Activated T-helper 2 cell treated with anti-CD3 and anti-CD28 coated beads, Interferon-gamma antibody, Interleukin-2, Interleukin-4, amounts not matched to agents 10 μg/mL and 5 μg/mL and 100 μg/mL, durations not matched to agents 14 hours and 24 hours and 36 hours (primary cell): ENCODE results near the gene SIL1. TPM values are rescaled to one million over a fixed set of nuclear protein-coding genes. Genes with fewer than 3 reads are reported as not detected.

Experiments
- DNase-seq: peaks from one replicate; pipeline ENCODE4 v3.0.0; 2021; ENCODE audit warnings: low spot score
- H3K27ac Mint-ChIP-seq: one replicate; pipeline ENCODE4 v1.8.0; 2021; ENCODE audit warnings: mixed read lengths
- H3K27me3 Mint-ChIP-seq: one replicate; pipeline ENCODE4 v1.8.0; 2021; ENCODE audit warnings: low read depth, mixed read lengths
- H3K36me3 Mint-ChIP-seq: one replicate; pipeline ENCODE4 v1.8.0; 2021; ENCODE audit warnings: low read depth, mixed read lengths
- H3K4me1 Mint-ChIP-seq: one replicate; pipeline ENCODE4 v1.8.0; 2021; ENCODE audit warnings: low read depth, mixed read lengths
- H3K4me3 Mint-ChIP-seq: one replicate; pipeline ENCODE4 v1.8.0; 2021; ENCODE audit warnings: low read depth, mild to moderate bottlenecking, moderate library complexity, mixed read lengths
- H3K9me3 Mint-ChIP-seq: one replicate; pipeline ENCODE4 v1.8.0; 2021; ENCODE audit warnings: mixed read lengths
- intact Hi-C: fragments of 100-400 bp; cut with micrococcal nuclease; formaldehyde crosslinking; loops from one replicate; pipeline ENCODE4 v1.15.1; 2023
- total RNA-seq: library from RNA; stranded (reverse); gene quantifications from 2 replicates; pipeline ENCODE4 v1.2.3, GENCODE V29; 2022

The SIL1 gene
- total RNA-seq, 1 donor from 2014 or later, result 31.1 TPM

- Mint-ChIP-seq H3K27me3 (no peaks in the 10 kb centered on the region), H3K4me1 (no peaks in the 10 kb centered on the region), H3K9me3 (peaks cover 15% of the 10 kb centered on the region), H3K27ac (no peak overlapping the region), H3K4me3 (no peak overlapping the region), H3K36me3 (no peaks in the 10 kb centered on the region)
- no peak for DNase-seq
- intact Hi-C loops, result no loop called here
Observed at GRCh38 chr5:138998521-138998920, 199.6 kb downstream of the SIL1 start.

GRCh38 chr5:138996120-138996519 lies 202.0 kb downstream of the SIL1 start:
- intact Hi-C loops, result no loop called here
- Mint-ChIP-seq H3K9me3 (peaks cover 15% of the 10 kb centered on the region), H3K27ac (no peak overlapping the region), H3K27me3 (no peaks in the 10 kb centered on the region), H3K36me3 (no peaks in the 10 kb centered on the region), H3K4me1 (no peaks in the 10 kb centered on the region), H3K4me3 (no peak overlapping the region)
- no peak for DNase-seq

DNA sequence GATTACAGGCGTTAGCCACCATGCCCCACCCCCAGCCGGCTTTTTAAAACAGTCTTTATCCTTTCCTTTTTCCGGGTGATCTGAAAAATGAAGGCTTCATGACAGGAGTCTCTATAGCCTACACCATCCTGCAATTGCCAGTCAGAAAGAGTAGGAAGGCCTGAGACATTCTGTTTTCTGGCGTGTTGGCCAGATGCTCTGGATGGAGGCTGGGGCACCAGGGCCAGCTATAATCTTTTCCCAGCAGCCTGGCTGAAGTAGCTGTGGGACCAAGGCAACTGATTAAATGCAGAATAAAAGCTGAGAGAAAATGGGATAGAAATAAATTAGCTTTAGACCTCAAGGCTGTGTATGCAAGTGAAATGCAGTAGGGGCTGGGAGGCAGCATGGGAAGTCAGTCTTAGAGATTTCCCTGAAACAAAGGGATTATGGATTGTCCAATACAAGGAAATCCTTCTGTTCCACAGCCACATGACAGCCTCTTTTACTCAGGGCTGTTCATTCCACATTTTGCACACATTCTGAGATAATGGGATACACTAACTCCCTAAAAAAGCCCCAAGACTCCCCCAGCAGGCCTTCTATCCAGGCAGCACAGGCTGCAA lies 207.1 kb downstream of the SIL1 start:
- intact Hi-C loops, result no loop called here
- no peaks in the 10 kb centered on the region for H3K27me3 Mint-ChIP-seq
- peaks cover 6% of the 10 kb centered on the region for H3K9me3 Mint-ChIP-seq
- no peak for DNase-seq
- H3K27ac Mint-ChIP-seq, result no peak overlapping the region
- no peaks in the 10 kb centered on the region for H3K4me1 Mint-ChIP-seq
- H3K4me3 Mint-ChIP-seq, result no peak overlapping the region
- H3K36me3 Mint-ChIP-seq, result no peaks in the 10 kb centered on the region

DNA sequence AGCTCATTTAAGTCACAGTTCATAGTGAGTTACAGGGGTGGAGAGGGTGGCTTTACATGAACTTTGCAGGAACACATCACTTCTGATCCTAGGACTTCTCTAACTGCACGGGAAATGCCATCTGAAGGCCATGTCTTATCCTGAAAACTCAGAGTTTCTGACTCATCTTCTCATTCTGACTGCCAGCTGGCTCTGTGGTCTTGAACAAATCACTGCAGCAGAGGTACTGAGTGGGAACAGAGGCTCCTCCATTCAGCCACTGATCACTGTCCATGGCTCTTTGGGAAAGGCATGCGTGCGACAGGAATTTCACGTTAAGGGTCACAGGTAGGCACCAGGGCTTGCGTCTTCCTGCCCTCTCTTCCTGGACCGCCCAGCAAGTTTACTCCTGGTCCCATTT lies 208.4 kb downstream of the SIL1 start:
- Mint-ChIP-seq H3K36me3 (no peaks in the 10 kb centered on the region), H3K27me3 (no peaks in the 10 kb centered on the region), H3K4me1 (peaks cover 5% of the 10 kb centered on the region), H3K4me3 (no peak overlapping the region), H3K27ac (no peak overlapping the region), H3K9me3 (no peaks in the 10 kb centered on the region)
- no peak for DNase-seq
- intact Hi-C loops, result no loop called here

DNA sequence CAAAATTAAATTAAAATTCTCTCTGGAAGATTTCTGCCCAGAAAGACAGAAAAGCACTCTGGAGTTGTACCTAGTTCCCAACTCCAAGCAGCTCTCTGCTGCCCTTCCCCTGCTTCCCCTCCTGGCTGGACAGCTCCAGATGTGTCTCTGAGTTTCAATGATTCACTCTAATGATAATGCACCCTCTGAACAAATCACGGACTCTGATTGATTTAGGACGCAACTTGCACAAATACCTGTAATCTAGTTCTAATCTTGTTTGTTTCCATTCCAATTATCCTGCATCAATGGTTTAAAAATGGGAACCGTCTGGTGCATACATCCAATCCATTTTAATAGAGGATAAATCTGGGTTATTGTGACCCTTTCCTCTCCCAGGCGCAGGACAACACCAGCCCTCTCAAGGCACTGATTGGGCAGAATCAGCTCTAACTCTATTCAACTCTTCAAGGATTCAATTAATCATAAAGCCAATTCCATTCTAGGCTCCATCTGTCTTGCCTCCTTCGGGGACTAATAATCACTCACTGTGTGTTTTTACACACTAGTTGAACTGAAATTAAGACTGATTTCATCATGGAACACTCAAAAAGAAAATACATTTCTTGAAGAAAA lies 211.9 kb downstream of the SIL1 start:
- Mint-ChIP-seq H3K36me3 (no peaks in the 10 kb centered on the region), H3K9me3 (no peaks in the 10 kb centered on the region), H3K4me3 (no peak overlapping the region), H3K27me3 (no peaks in the 10 kb centered on the region), H3K4me1 (peaks cover 17% of the 10 kb centered on the region), H3K27ac (no peak overlapping the region)
- DNase-seq, result no peak
- intact Hi-C loops, result no loop called here

GRCh38 chr5:138985683-138986082 lies 212.5 kb downstream of the SIL1 start:
- intact Hi-C loops, result no loop called here
- H3K9me3 Mint-ChIP-seq, result no peaks in the 10 kb centered on the region
- no peak for DNase-seq
- H3K36me3 Mint-ChIP-seq, result no peaks in the 10 kb centered on the region
- no peak overlapping the region for H3K4me3 Mint-ChIP-seq
- peaks cover 23% of the 10 kb centered on the region for H3K4me1 Mint-ChIP-seq
- no peaks in the 10 kb centered on the region for H3K27me3 Mint-ChIP-seq
- no peak overlapping the region for H3K27ac Mint-ChIP-seq

GRCh38 chr5:138985256-138985655 lies 212.9 kb downstream of the SIL1 start:
- Mint-ChIP-seq H3K4me1 (peaks cover 27% of the 10 kb centered on the region), H3K27me3 (no peaks in the 10 kb centered on the region), H3K9me3 (no peaks in the 10 kb centered on the region), H3K4me3 (no peak overlapping the region), H3K36me3 (no peaks in the 10 kb centered on the region), H3K27ac (no peak overlapping the region)
- intact Hi-C loops, result no loop called here
- no peak for DNase-seq

- H3K36me3 Mint-ChIP-seq, result no peaks in the 10 kb centered on the region
- no peak overlapping the region for H3K27ac Mint-ChIP-seq
- no peaks in the 10 kb centered on the region for H3K27me3 Mint-ChIP-seq
- intact Hi-C loops, result loop anchor here (5.0 kb wide), 1 partner anchor 263 kb away; no protein-coding TSS in a partner anchor
- H3K4me3 Mint-ChIP-seq, result no peak overlapping the region
- H3K9me3 Mint-ChIP-seq, result no peaks in the 10 kb centered on the region
- no peak for DNase-seq
- peaks cover 37% of the 10 kb centered on the region for H3K4me1 Mint-ChIP-seq
Observed at GRCh38 chr5:138983984-138984383, 214.2 kb downstream of the SIL1 start.

DNA sequence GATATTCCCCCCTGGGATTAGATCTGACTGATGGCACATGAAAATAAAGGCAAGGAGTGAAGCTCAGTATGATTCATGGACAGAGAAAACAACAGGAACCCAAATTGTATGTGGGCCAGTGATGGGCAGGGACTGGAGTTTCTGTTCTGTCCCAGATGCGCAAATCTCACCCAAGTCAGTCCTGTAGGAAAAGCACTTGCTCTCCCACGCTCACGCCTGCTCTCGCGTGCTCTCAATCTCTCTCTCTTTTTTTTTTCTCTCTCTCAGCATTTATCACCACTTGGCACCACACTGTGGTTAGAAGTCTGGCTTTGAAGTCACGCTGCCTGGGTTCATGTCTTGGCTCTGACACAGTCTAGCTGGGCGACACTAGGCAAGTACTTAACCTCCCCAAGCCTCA lies 216.6 kb downstream of the SIL1 start:
- peaks cover 52% of the 10 kb centered on the region for H3K4me1 Mint-ChIP-seq
- no peaks in the 10 kb centered on the region for H3K9me3 Mint-ChIP-seq
- no peak for DNase-seq
- peak overlapping the region; percentile 10 for H3K27ac Mint-ChIP-seq
- no peaks in the 10 kb centered on the region for H3K27me3 Mint-ChIP-seq
- peaks cover 2% of the 10 kb centered on the region for H3K36me3 Mint-ChIP-seq
- intact Hi-C loops, result loop anchor here (5.0 kb wide), 1 partner anchor 266 kb away; no protein-coding TSS in a partner anchor
- H3K4me3 Mint-ChIP-seq, result no peak overlapping the region

GRCh38 chr5:138981131-138981530 lies 217.0 kb downstream of the SIL1 start:
- Mint-ChIP-seq H3K4me1 (peaks cover 52% of the 10 kb centered on the region), H3K27ac (no peak overlapping the region), H3K36me3 (peaks cover 2% of the 10 kb centered on the region), H3K27me3 (no peaks in the 10 kb centered on the region), H3K4me3 (no peak overlapping the region), H3K9me3 (no peaks in the 10 kb centered on the region)
- no peak for DNase-seq
- intact Hi-C loops, result loop anchor here (5.0 kb wide), 1 partner anchor 266 kb away; no protein-coding TSS in a partner anchor

DNA sequence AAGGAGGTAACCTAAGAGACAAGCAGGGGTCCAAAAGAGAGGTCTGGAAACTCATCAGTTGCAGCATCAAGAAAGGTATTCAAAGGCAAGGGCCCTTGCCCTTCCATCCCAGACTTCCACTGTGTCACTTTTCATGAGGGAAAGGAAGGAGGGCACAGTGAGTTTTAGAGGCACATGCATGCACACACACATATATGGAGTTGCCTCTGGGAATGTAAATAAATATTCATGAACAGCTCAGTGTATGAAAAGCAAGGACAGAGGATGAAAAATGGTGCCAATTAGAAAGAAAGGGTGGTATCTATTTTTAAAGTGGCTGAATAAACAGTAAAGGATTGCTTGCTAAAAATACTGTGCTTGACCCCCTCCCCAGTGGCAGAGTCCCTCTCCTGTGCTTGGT lies 217.7 kb downstream of the SIL1 start:
- Mint-ChIP-seq H3K4me3 (peak overlapping the region; percentile 6), H3K27ac (peak overlapping the region; percentile 74), H3K9me3 (no peaks in the 10 kb centered on the region), H3K27me3 (no peaks in the 10 kb centered on the region), H3K36me3 (peaks cover 2% of the 10 kb centered on the region), H3K4me1 (peaks cover 58% of the 10 kb centered on the region)
- no peak for DNase-seq
- intact Hi-C loops, result loop anchor here (5.0 kb wide), 1 partner anchor 267 kb away; no protein-coding TSS in a partner anchor

DNA sequence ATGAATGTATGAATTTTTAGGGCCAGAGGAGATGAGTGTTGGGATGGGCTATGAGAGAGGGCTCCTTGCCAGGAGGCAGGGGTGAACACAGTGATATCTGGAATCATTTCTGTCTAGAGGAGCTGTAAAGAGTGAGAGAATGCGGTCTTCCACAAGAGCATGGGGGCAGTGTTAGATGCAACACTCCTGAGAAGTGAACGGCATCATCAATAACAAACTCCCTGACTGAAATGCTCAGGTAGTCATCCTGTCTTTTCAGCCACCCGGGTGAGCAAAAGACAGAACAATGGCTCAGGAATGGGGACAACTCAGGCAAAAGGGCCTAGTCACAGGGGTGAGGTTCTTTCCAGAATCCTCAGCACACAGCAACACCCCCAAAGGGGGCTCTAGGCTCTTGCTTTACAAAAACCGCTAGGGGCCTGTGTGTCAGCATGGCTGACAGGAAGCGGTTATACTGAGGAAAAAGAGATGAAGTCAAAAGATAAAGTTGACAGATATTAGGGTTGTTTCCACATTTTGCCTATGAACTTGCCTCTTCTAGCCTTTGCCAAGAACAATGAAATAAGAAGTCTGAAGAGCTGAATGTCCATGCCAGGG lies 218.4 kb downstream of the SIL1 start:
- no peaks in the 10 kb centered on the region for H3K27me3 Mint-ChIP-seq
- peak overlapping the region; percentile 6 for H3K4me3 Mint-ChIP-seq
- peak overlapping the region; percentile 74 for H3K27ac Mint-ChIP-seq
- peaks cover 2% of the 10 kb centered on the region for H3K36me3 Mint-ChIP-seq
- peaks cover 55% of the 10 kb centered on the region for H3K4me1 Mint-ChIP-seq
- intact Hi-C loops, result loop anchor here (5.0 kb wide), 1 partner anchor 268 kb away; no protein-coding TSS in a partner anchor
- no peaks in the 10 kb centered on the region for H3K9me3 Mint-ChIP-seq
- peak; percentile 46 for DNase-seq

- no peaks in the 10 kb centered on the region for H3K9me3 Mint-ChIP-seq
Observed at GRCh38 chr5:138978581-138978980, 219.6 kb downstream of the SIL1 start.

More at GRCh38 chr5:138978581-138978980, 219.6 kb downstream of the SIL1 start:
- no peak for DNase-seq
- Mint-ChIP-seq H3K27ac (no peak overlapping the region), H3K4me3 (no peak overlapping the region), H3K27me3 (no peaks in the 10 kb centered on the region), H3K36me3 (peaks cover 2% of the 10 kb centered on the region), H3K4me1 (peaks cover 56% of the 10 kb centered on the region)
- intact Hi-C loops, result no loop called here
